HG02938 (cell line): ENCODE results near the gene NAA20.

Experiments used
- ATAC-seq: cut with Tn5 transposase; IDR thresholded peaks from one replicate; pipeline ENCODE4 v1.9.1; 2021; ENCODE audit warnings: mild to moderate bottlenecking, moderate library complexity; ENCODE audit not compliant: unreplicated experiment

NAA20 gene

DNA sequence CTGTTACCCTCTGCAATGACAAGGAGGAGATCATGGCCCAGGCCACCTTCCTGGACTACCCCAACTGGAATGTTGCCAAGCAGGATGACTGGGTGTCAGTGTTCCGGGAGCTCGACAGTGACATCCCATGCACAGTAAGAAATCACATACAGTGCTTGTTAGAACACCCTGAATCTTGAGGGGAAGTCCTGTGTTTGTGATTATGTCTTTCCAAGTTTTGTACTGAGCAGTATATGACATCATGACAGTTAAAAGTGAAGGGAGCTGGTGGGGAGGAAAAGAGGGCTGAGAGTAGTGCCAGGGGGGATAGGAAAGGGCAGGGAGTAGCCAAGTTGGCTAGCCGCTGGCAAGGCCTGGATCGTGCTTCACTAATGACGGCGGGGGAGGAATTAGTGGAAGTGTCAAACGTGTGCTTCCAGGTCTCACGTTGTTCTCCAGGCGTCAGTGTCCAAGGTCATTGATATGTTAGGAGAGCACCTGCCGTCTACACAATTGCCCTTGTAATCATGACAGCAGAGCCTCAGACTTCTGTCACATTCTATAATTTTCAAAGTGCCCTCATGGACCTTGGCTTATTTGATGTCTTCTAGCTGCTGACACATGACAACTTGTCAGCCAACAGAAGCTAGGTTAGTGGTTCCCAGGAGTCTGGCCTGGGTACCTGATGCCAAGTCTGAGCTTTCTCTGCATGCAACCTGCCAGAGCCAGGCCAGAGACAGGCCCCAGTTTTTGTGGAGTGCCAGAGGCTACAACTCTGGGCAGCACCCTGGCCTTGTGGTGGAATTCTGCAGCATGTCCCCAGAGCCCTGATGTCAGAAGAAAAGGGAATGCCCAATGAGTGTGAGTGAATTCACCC is 53.9 kb downstream of the NAA20 start:
- ATAC-seq, result no peak

DNA sequence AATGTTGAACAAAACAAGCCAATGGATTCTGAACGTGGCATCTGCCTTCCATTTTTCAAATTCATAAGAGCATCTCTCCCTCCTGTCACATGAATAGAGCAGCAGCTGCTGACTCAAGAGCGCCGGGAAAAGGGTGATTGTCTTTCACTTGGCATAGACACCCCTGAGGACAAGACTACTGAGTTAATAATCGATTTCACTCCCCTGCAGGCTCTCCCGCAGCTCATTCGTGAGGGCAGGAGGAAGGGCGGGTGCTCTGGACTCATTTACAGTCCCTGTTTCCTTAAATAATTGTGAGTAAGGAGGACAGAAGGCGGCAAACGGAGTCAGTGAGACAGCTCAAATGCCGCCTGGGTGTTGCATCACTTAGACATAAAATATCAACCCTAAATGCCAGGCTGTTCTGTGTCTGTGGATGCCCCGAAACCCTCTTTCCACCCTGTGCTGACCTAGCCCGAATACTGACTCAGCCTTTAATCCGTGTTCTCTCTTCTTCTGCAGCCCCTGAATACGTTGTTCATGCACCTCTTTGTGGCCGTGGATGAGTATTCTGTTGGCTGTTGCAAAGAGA is 56.7 kb downstream of the NAA20 start:
- no peak for ATAC-seq

DNA sequence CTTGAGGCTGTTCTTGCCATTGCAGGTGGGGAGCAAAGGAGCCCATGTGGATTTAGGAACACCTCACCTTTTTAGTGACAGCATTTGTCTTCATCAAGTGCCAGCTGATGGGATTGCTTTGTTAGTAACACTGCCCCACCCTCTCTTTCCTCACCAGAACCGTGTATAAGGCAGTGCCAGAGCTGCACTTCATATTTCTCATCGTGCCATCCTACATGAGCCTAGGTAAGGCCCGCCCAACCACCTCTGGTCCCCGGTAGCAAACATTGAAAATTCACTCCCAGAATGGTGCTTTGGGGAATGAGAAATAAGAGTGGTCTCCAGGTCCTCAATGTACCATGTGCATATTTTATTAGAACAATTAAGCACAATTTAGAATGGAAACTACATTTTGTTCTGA is 57.9 kb downstream of the NAA20 start:
- ATAC-seq, result no peak

DNA sequence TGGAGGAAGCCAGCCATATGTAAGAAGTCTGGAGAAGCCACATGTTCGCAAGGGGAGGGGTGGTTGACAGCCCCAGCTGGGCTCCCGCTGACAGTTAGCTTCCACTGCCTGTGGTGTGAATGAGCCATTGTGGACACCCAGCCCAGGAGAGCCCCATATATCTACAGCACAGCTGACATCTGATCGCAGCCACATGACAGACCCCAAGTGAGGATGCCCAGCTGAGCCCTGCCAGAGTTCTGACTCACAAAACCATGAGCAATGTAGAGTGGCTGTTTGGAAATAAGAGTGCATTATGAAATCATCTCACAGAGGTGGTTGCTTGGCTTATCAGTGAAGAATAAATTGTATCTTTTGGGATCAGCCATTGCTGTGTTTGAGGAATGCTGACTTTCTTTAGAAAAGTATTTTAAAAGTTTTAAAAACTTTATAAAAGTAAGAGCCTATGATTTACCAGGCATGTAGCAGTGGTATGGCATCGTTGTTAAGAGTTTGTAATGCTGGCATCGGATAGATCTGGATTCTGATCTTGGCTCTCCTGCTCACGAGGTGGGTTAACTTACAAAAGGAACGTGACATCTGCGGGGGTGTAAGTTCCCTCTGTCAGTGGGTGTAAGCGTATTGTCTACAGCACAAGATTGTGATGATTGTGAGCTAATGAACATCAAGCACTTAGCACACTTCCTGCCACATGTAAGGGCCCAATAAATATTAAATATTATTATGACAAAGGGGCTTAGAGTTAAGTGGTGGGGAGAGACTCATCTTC is 59.3 kb downstream of the NAA20 start:
- ATAC-seq, result no peak

DNA sequence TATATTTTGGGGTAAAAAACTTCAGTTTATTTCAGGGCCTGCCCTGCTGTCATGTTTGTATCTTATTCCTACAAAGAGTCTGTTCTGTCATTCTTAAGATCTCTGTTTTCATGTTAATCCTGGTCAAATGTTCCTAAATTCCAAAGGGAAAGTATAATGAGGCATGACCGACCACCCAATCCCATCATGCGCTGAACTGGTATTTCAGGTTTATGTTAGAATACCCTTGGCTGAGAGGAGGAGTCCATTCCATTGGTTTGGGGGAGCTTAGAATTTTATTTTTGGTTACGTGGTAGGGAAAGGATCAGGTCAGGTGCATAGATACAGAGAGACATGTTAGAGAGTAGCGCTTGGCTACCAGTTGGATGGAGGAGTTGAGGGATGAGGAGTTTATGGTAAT is 60.9 kb downstream of the NAA20 start:
- no peak for ATAC-seq

DNA sequence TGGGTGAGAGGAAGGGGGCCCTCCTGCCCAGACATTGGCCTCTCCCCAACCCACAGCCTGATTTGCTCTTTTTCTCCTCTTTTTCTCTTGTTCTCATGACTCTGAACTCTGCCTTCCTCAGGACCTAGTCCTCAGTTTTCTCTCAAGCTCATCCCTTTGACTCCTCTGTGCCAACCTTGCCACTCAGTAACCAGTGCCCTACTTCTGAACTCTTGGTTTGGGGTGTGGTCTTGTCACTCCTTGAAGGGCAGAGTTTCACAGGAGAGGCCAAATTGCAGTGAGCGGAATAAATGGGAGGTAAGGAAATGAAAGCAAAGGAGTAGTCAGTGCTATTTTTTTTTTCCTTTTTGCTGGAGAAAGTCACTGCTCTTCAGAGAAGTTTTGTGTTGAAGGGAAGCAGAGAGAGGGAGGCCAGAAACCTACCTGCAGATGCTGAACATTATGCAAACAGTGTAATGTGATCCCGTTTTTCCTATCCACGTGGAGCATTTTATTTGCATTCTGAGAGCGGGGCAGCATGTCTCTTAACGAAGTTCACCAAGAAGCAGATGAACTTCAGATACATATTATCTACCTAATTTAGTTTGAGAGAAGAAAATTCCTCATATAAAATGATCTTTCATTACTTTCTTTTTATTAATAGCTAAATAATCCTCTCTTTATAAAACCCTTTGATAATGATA is 62.1 kb downstream of the NAA20 start:
- no peak for ATAC-seq
